GM12878 (cell line): ENCODE measurements around the gene MRPL39. TPM values are rescaled to one million over a fixed set of nuclear protein-coding genes. Genes with fewer than 3 reads are reported as not detected.

ENCODE experiments used
- ATAC-seq: fragments of 200-7000 bp; cut with Tn5 transposase; 3 replicates; pipeline ENCODE4 v1.9.1; 2020; ENCODE audit warnings: mild to moderate bottlenecking, moderate library complexity
- BruUV-seq: library from RNA; stranded (reverse); fragments of 400-500 nt; replicated peaks from 2 replicates; lab custom pipeline; 2021; lab: Mats Ljungman, UMichigan
- CTCF ChIA-PET: fragments of 300-600 bp; sonication (Branson Sonifier 250); formaldehyde crosslinking; extraction: SDS; loops from one replicate; lab custom pipeline; 2021; ENCODE audit warnings: inconsistent platforms; lab: Yijun Ruan, JAX
- POLR2A ChIA-PET: fragments of 350-600 bp; formaldehyde crosslinking; extraction: SDS; loops from one replicate; lab custom pipeline; 2021; ENCODE audit warnings: inconsistent platforms; lab: Charles Lee
- RAD21 ChIA-PET: fragments of 300-600 bp; sonication (Branson Sonifier 250); formaldehyde crosslinking; loops from one replicate; lab custom pipeline; 2023; ENCODE audit warnings: antibody characterized with exemption; ENCODE audit not compliant: unreplicated experiment; lab: Charles Lee
- SMC1A ChIA-PET: fragments of 300-600 bp; sonication (Branson Sonifier 250); formaldehyde crosslinking; loops from one replicate; lab custom pipeline; 2023; ENCODE audit not compliant: unreplicated experiment, uncharacterized antibody; lab: Charles Lee
- DNase-seq: peaks from one replicate; pipeline ENCODE4 v3.0.0-alpha.2; 2011; ENCODE audit warnings: low read depth, low spot score
- FAIRE-seq: peaks from 3 replicates; lab custom pipeline; 2011; peaks lifted over from hg19 to GRCh38; lab: Jason Lieb, UNC
- H2AFZ ChIP-seq: 2 replicates; pipeline ENCODE4 v1.6.0; 2011; ENCODE audit warnings: low read depth, low read length, control low read depth; ENCODE audit not compliant: control insufficient read depth
- H3K27ac ChIP-seq: 2 replicates; pipeline ENCODE4 v1.5.1; 2011; ENCODE audit warnings: control low read depth; ENCODE audit not compliant: control insufficient read depth, insufficient read depth
- H3K27me3 ChIP-seq, 2 experiments: replicated peaks in 1 of 2; 2 replicates each; pipeline versions ENCODE4 v1.6.0 to v1.6.1; 2011; ENCODE audit warnings: low read length in 1 of 2; ENCODE audit not compliant: control insufficient read depth in 2 of 2, insufficient read depth in 2 of 2
- H3K36me3 ChIP-seq, 2 experiments: 2 replicates each; pipeline ENCODE4 v1.5.1; 2011; ENCODE audit warnings: low read length in 1 of 2; ENCODE audit not compliant: control insufficient read depth in 2 of 2, insufficient read depth in 2 of 2
- H3K4me1 ChIP-seq: 2 replicates; pipeline ENCODE4 v1.6.1; 2011; ENCODE audit warnings: mild to moderate bottlenecking, low read length, moderate library complexity, mixed read lengths; ENCODE audit not compliant: control insufficient read depth, insufficient read depth
- H3K4me2 ChIP-seq: 2 replicates; pipeline ENCODE4 v1.6.0; 2011; ENCODE audit warnings: control low read depth; ENCODE audit not compliant: control insufficient read depth, insufficient read depth
- H3K4me3 ChIP-seq: fragments of 200-600 bp; sonication (generic); 2 replicates; pipeline ENCODE4 v1.5.1; 2016
- H3K79me2 ChIP-seq: 2 replicates; pipeline ENCODE4 v1.6.0; 2011; ENCODE audit warnings: low read length; ENCODE audit not compliant: control insufficient read depth, insufficient read depth
- H3K9ac ChIP-seq: 2 replicates; pipeline ENCODE4 v1.8.0; 2011; ENCODE audit warnings: low read length, control low read depth, mixed read lengths; ENCODE audit not compliant: control insufficient read depth, insufficient read depth
- H3K9me3 ChIP-seq: replicated peaks from 3 replicates; pipeline ENCODE4 v1.5.1; 2011; ENCODE audit warnings: mild to moderate bottlenecking, low read length; ENCODE audit not compliant: control insufficient read depth, insufficient read depth
- H4K20me1 ChIP-seq: 2 replicates; pipeline ENCODE4 v1.6.0; 2011; ENCODE audit not compliant: control insufficient read depth, insufficient read depth
- EGR1 ChIP-seq, 2 experiments: IDR thresholded peaks; 1 replicate in 1 of 2; 2 replicates in 1 of 2; pipeline ENCODE4 v1.6.1; 2011 to 2012; ENCODE audit warnings: low read depth in 2 of 2, low read length in 2 of 2, borderline replicate concordance in 1 of 2, mild to moderate bottlenecking in 1 of 2, moderate library complexity in 1 of 2
- EZH2 ChIP-seq: IDR thresholded peaks from 2 replicates; pipeline ENCODE4 v1.6.1; 2012; ENCODE audit warnings: low read depth, mild to moderate bottlenecking, control low read depth, inconsistent platforms, low read length, borderline replicate concordance; ENCODE audit not compliant: control insufficient read depth
- HSF1 ChIP-seq: fragments of 150-350 bp; IDR thresholded peaks from 2 replicates; pipeline ENCODE4 v1.6.1; 2014; ENCODE audit warnings: mild to moderate bottlenecking, low read depth, low read length
- IRF4 ChIP-seq: IDR thresholded peaks from 2 replicates; pipeline ENCODE4 v1.6.1; 2011; ENCODE audit warnings: low read depth, low read length
- NRF1 ChIP-seq: conservative IDR thresholded peaks from 2 replicates; pipeline ENCODE4 v1.6.1; 2011; ENCODE audit warnings: mild to moderate bottlenecking, low read depth, low read length, improper control_type of control experiment
- STAT3 ChIP-seq: IDR thresholded peaks from 2 replicates; pipeline ENCODE4 v1.6.1; 2011; ENCODE audit warnings: low read depth, low read length, improper control_type of control experiment
- SUPT20H ChIP-seq: IDR thresholded peaks from 2 replicates; pipeline ENCODE4 v1.6.1; 2011; ENCODE audit warnings: low read depth, mild to moderate bottlenecking, low read length, moderate library complexity, borderline replicate concordance; ENCODE audit not compliant: control insufficient read depth
- WGBS: methylation state at CpG from one replicate; pipeline ENCODE4 v1.1.6; 2016; ENCODE audit warnings: low lambda C conversion rate; ENCODE audit not compliant: insufficient replicate concordance, insufficient coverage; ENCODE audit errors: missing lambda C conversion rate; 5-methylcytosine and 5-hydroxymethylcytosine counted together
- in situ Hi-C: fragments of 300-500 bp; cut with MboI; formaldehyde crosslinking; loops from 9 replicates; pipeline ENCODE4 v1.14.3; 2018; ENCODE audit warnings: mixed read lengths
- intact Hi-C: fragments of 100-400 bp; cut with micrococcal nuclease; formaldehyde crosslinking; loops from one replicate; pipeline ENCODE4 v1.14.2; 2022; ENCODE audit not compliant: unreplicated experiment
- polyA plus RNA-seq, 11 experiments: library from polyadenylated mRNA; depleted of rRNA in 4 of 11; unstranded in 6 of 11; stranded (reverse) in 5 of 11; fragments of >200 nt; fragmentation: Nextera tagmentation in 4 of 11; fragmentation: Illumina TruSeq in 1 of 11; extraction: Ambion mirVana in 4 of 11; extraction: Trizol in 1 of 11; gene quantifications; 1 replicate in 1 of 11; 2 replicates in 10 of 11; pipeline versions ENCODE4 v1.2.1 to v1.2.3, GENCODE V29; 2011 to 2016; ENCODE audit warnings: inconsistent platforms in 2 of 11, missing spikeins in 2 of 11, low read depth in 1 of 11
- total RNA-seq, 4 experiments: library from RNA; depleted of rRNA in 3 of 4; stranded (reverse); fragments of >200 nt in 3 of 4; fragmentation: Illumina TruSeq in 1 of 4; extraction: Trizol in 1 of 4; gene quantifications; 2 replicates each; pipeline versions ENCODE4 v1.2.1 to v1.2.3, GENCODE V29; 2013 to 2021
- TF ChIP-seq, protein P1 (sequence below): fragments of 450-650 bp; IDR thresholded peaks from 2 replicates; pipeline ENCODE4 v1.6.1; 2017; ENCODE audit warnings: mild to moderate bottlenecking, moderate library complexity
- TF ChIP-seq, protein P2 (sequence below): fragments of 450-650 bp; IDR thresholded peaks from 2 replicates; pipeline ENCODE4 v1.6.1; 2018; ENCODE audit warnings: borderline replicate concordance, mild to moderate bottlenecking; ENCODE audit not compliant: partially characterized antibody
- TF ChIP-seq, protein P3 (sequence below): IDR thresholded peaks from 2 replicates; pipeline ENCODE4 v1.6.1; 2011; ENCODE audit warnings: low read depth, mild to moderate bottlenecking, low read length, moderate library complexity, borderline replicate concordance; ENCODE audit errors: extremely low read depth

The MRPL39 gene
- total and polyA plus RNA-seq, 10 of the 15 experiments (the other 5 are each of a cell fraction or from before 2014, with no cell fraction given): 68.8 to 292 (median 120) TPM

- no peak for TF ChIP-seq HSF1
Measured at GRCh38 chr21:25624511-25624910, 17.2 kb upstream of the MRPL39 start (continued).

- no peaks in the 10 kb centered on the region for H3K9me3 ChIP-seq
- no peak for TF ChIP-seq STAT3
- TF ChIP-seq IRF4: no peak
- no peak for TF ChIP-seq NRF1
- TF ChIP-seq, protein P1, sequence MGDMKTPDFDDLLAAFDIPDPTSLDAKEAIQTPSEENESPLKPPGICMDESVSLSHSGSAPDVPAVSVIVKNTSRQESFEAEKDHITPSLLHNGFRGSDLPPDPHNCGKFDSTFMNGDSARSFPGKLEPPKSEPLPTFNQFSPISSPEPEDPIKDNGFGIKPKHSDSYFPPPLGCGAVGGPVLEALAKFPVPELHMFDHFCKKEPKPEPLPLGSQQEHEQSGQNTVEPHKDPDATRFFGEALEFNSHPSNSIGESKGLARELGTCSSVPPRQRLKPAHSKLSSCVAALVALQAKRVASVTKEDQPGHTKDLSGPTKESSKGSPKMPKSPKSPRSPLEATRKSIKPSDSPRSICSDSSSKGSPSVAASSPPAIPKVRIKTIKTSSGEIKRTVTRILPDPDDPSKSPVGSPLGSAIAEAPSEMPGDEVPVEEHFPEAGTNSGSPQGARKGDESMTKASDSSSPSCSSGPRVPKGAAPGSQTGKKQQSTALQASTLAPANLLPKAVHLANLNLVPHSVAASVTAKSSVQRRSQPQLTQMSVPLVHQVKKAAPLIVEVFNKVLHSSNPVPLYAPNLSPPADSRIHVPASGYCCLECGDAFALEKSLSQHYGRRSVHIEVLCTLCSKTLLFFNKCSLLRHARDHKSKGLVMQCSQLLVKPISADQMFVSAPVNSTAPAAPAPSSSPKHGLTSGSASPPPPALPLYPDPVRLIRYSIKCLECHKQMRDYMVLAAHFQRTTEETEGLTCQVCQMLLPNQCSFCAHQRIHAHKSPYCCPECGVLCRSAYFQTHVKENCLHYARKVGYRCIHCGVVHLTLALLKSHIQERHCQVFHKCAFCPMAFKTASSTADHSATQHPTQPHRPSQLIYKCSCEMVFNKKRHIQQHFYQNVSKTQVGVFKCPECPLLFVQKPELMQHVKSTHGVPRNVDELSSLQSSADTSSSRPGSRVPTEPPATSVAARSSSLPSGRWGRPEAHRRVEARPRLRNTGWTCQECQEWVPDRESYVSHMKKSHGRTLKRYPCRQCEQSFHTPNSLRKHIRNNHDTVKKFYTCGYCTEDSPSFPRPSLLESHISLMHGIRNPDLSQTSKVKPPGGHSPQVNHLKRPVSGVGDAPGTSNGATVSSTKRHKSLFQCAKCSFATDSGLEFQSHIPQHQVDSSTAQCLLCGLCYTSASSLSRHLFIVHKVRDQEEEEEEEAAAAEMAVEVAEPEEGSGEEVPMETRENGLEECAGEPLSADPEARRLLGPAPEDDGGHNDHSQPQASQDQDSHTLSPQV: no peak
- TF ChIP-seq SUPT20H: no peak
- TF ChIP-seq, protein P2, sequence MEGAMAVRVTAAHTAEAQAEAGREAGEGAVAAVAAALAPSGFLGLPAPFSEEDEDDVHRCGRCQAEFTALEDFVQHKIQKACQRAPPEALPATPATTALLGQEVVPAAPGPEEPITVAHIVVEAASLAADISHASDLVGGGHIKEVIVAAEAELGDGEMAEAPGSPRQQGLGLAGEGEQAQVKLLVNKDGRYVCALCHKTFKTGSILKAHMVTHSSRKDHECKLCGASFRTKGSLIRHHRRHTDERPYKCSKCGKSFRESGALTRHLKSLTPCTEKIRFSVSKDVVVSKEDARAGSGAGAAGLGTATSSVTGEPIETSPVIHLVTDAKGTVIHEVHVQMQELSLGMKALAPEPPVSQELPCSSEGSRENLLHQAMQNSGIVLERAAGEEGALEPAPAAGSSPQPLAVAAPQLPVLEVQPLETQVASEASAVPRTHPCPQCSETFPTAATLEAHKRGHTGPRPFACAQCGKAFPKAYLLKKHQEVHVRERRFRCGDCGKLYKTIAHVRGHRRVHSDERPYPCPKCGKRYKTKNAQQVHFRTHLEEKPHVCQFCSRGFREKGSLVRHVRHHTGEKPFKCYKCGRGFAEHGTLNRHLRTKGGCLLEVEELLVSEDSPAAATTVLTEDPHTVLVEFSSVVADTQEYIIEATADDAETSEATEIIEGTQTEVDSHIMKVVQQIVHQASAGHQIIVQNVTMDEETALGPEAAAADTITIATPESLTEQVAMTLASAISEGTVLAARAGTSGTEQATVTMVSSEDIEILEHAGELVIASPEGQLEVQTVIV: no peak
- no peak for TF ChIP-seq EZH2
- TF ChIP-seq, protein P3, sequence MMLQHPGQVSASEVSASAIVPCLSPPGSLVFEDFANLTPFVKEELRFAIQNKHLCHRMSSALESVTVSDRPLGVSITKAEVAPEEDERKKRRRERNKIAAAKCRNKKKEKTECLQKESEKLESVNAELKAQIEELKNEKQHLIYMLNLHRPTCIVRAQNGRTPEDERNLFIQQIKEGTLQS: no peak
- TF ChIP-seq EGR1 (IDR thresholded peaks at IDR 0.05; ENCODE audit: borderline replicate concordance in 1 of 2, low read depth in 2 of 2, low read length in 2 of 2): no peak
Measured at GRCh38 chr21:25619198-25619597, 11.9 kb upstream of the MRPL39 start.

More at GRCh38 chr21:25619198-25619597, 11.9 kb upstream of the MRPL39 start:
- BruUV-seq: no TSS peak
- ChIA-PET CTCF (interaction anchor here (0.6 kb wide), 1 partner anchor 268 kb away, joined by 3 read pairs; no protein-coding TSS in a partner anchor), SMC1A (interaction anchor here (0.6 kb wide), 1 partner anchor 1336 kb away, joined by 3 read pairs; no protein-coding TSS in a partner anchor), RAD21 (no interaction called here), POLR2A (no interaction called here)
- H3K4me2 ChIP-seq: no peak overlapping the region
- WGBS: 25% methylated on average over 2 of the region's 2 CpGs
- no peaks in the 10 kb centered on the region for H3K4me1 ChIP-seq
- in situ Hi-C loops (no loop called here), intact Hi-C loops (no loop called here)
- no peak overlapping the region for H3K4me3 ChIP-seq
- H3K79me2 ChIP-seq: no peaks in the 10 kb centered on the region
- H3K27ac ChIP-seq: no peak overlapping the region
- H3K27me3 ChIP-seq: no peaks in the 10 kb centered on the region
- no peak for DNase-seq
- H3K9ac ChIP-seq: no peak overlapping the region
- FAIRE-seq: no peak
- H2AFZ ChIP-seq: no peak overlapping the region
- H4K20me1 ChIP-seq: no peaks in the 10 kb centered on the region
- no peaks in the 10 kb centered on the region for H3K36me3 ChIP-seq
- no peak for ATAC-seq
